Sciatic nerve (tissue), 2 donors: ENCODE measurements around the gene PPP1R13B. TPM values are rescaled to one million over a fixed set of nuclear protein-coding genes. Genes with fewer than 3 reads are reported as not detected.

Experiments used
- ATAC-seq: fragments of 200-7000 bp; cut with Tn5 transposase; one replicate; pipeline ENCODE4 v1.9.1; 2020; ENCODE audit warnings: mild to moderate bottlenecking, moderate library complexity
- DNase-seq: peaks from one replicate; pipeline ENCODE4 v3.0.0-alpha.2; 2020; ENCODE audit warnings: low spot score
- intact Hi-C: fragments of 100-400 bp; cut with DNase I; formaldehyde crosslinking; loops from one replicate; pipeline ENCODE4 v1.14.2; 2022
- total RNA-seq: library from RNA; stranded (reverse); fragmentation: NEBNext Ultra II Directional; extraction: Animal tissue kit (Norgen Biotek cat#: 25700); gene quantifications from one replicate; pipeline ENCODE4 v1.2.1, GENCODE V29; 2021
- donor health status: DM: no; HTN: no; CAD: no.
- donor health status: DM: no; HTN: no; CAD: no.

PPP1R13B gene
- total RNA-seq, 1 donor from 2014 or later: 38.6 TPM

GRCh38 chr14:103728141-103728540, 119.2 kb downstream of the PPP1R13B start:
- ATAC-seq: no peak
- no peak for DNase-seq
- intact Hi-C loops: no loop called here

GRCh38 chr14:103727313-103727980, 119.9 kb downstream of the PPP1R13B start:
- ATAC-seq (no peak), DNase-seq (no peak)

GRCh38 chr14:103726474-103726873, 120.9 kb downstream of the PPP1R13B start:
- DNase-seq (no peak), ATAC-seq (no peak)
- intact Hi-C loops: loop anchor here (1.0 kb wide), 1 partner anchor 9 kb away; no protein-coding TSS in a partner anchor

More at GRCh38 chr14:103727313-103727980, 119.9 kb downstream of the PPP1R13B start:
- intact Hi-C loops: no loop called here

DNA sequence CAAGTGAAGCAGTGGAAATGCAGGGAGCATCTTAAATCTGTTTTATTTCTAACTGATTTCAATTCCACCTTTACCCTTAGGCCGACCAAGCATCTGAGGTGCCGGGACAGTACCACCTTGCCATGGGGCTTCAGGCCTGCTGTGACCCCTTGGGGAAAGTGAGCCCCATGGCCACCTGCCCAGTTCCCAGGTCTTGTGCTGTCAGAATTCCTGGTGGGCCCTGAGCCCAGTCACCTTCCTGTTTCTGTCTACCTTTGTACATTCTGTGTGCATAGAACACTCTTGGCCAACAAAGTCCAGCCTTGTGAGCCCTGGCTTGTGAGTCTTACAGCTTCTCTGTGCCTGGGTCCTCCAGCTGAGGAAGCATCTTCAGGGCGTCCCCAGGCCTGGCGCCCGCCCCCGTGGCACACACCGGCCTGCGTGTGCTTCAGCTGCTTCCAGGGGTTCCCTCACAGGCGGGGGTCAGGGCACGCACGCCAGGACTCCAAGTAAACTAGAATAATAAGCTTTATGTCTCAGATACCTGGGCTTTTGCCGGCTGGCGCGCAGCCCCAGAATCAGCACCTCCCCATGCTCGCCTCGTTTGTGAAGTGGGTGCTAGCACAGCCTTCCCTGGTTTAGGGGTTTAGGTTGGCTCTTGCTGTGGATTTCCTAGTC, 121.5 kb downstream of the PPP1R13B start:
- intact Hi-C loops: loop anchor here (1.0 kb wide), 1 partner anchor 9 kb away; no protein-coding TSS in a partner anchor
- no peak for ATAC-seq
- DNase-seq: no peak

- ATAC-seq (no peak), DNase-seq (no peak)
- intact Hi-C loops: no loop called here
These were observed 122.2 kb downstream of the PPP1R13B start for GRCh38 chr14:103725001-103725682.

GRCh38 chr14:103724116-103724515, 123.3 kb downstream of the PPP1R13B start:
- DNase-seq (peak; percentile 86), ATAC-seq (peak; percentile 79)
- intact Hi-C loops: no loop called here

DNA sequence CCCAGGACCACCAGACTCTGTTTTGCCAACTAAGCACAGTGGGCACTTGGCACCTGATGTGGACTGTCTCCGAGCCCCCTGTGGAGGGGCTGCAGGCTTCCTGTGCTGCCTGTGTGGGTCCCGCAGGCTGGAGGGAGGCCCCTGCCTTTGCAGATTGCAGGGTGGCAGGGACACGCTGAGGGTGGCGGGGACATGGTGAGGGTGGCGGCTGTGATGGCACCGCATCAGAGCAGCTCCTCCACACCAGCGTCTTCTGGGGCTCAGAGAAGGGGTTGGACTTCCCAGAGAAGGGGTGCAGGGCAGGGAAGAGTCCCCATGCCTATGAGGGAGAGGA, 123.7 kb downstream of the PPP1R13B start:
- ATAC-seq (no peak), DNase-seq (no peak)
- intact Hi-C loops: no loop called here

DNA sequence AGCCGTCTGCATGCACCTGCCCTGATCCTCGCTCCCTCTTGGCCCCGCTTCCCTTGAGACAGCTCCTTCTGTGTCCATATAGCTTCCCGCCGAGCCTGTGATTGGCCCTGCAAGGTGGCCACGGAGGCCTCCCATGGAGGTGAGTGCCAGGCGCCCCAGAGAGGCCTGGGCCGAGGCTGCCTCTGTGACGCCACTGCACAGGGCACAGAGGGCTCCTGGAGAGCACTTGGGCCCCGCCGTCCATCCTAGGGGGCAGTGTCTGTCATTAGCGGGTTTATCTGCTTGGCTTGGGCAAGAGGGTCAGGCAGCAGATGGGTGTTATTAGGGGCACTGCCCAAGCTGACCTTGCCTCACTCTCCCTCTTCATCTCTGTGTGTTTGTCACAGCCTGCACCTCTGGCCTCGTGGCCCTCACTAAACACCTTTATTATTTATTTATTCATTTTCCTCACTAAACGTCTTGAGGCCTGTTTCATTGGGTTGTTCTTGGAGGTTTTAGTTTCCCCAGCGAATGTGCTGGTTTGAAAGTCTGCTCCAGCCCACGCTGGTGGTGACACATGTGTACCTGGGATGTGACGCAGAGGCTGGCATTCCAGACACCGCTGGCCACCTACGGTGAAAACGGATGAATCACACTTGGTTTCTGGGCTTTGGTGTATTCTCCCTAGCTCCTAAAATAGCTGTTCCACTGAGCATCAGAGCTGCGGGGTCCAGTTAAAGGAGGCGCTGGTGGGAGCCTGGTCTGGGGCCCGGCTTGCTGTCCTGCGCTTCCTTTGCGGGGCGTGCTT, 125.8 kb downstream of the PPP1R13B start:
- intact Hi-C loops: no loop called here
- DNase-seq (no peak), ATAC-seq (no peak)

GRCh38 chr14:103719751-103720150, 127.6 kb downstream of the PPP1R13B start:
- ATAC-seq (no peak), DNase-seq (no peak)
- intact Hi-C loops: no loop called here

DNA sequence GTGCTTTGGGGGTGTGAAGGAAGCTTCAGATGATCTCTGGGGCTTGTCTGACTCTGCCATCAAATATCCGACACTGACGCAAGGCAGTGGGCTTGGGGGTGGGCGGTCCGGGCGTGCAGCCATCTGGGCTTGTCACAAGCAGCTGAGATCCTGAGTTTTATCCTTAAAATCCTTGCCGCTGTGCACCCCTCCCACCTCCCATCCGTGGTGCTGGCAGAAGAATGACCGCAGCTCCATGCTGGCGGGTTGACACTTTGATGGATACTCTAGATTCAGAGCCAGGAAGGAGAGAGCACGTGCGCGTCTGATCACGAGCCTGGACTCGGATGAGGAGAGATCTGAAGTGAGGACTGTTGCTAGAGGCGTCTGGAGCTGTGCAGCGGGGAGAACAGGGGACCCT, 128.8 kb downstream of the PPP1R13B start:
- ATAC-seq: no peak
- intact Hi-C loops: no loop called here
- no peak for DNase-seq

- intact Hi-C loops: loop anchor here (1.0 kb wide), 1 partner anchor 9 kb away; no protein-coding TSS in a partner anchor
- ATAC-seq (no peak), DNase-seq (no peak)
These were observed 130.4 kb downstream of the PPP1R13B start for GRCh38 chr14:103716899-103717411.

DNA sequence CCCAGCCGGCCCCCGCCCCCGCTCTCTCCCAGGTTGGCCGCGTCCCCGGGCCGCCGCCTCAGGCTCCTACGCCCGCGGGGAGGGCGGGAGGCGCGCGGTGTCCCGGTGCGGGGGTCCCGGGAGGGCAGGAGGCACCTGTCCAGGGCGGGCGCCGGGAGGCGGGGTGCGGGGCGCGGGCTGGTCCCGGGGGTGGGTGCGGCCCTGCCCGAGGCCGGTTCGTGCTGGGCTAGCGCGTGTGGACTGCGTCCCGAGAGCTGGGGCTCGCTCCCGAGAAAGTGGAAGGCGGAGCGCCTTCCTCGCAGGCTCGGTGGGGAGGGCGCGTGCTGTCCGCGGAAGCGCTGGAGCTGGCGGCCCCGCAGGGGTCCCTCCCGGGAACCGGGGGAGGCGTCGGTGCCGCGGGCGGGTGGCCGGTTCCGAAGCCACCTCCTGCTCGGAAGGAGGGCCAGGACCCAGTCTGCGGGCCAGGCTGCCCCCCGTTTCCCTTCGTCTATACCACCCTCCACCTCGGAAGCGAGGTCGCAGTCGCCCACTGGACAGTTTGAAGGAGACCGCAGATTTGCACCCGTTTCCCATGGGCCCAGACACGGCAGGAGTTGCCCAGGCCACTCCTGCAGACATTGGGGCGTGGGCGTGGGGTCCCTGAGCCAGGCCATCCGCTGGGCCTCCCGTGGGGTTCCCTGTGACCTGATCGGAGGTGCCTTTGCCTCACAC, 131.1 kb downstream of the PPP1R13B start:
- ATAC-seq (no peak), DNase-seq (peak; percentile 76)
- intact Hi-C loops: no loop called here

DNA sequence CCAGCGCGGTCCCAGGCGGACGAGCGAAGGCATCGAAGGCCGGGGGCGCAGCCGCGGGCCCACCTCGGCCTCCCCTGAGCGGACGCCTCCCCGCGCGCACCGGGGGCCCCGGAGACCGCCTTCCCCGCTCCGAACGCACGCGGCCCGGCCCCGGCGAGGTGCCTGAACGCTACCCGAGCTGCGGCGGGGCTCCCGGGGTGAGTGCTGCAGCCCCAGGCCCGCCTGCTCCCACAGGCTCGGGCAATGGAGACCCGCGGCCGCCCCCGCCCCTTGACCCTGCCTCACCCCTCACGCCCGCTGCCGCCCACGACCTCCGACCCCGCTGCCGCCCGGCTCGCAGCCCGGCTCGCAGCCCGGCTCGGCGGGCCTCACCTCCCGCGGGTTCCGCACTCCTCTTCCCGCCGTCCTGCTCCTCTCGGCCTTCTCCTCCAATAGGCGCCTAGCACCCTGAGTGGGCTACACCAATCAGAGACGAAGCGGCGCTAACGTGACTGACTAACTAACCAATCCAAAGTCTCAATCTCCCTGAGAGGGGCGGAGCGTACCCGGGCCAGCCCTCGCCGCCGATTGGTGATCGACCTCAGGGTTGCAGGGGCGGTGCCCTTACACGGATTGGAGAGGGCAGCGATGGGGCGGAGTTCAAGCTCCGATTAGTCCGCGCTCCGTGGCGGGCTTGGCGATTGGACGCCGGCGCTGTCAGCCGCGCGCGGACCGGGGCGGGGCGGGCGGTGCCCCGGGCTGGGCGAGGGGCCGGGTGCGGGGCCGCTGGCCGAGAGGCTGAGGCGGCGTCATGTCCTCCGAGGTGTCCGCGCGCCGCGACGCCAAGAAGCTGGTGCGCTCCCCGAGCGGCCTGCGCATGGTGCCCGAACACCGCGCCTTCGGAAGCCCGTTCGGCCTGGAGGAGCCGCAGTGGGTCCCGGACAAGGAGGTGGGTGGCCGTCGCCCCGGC, 132.0 kb downstream of the PPP1R13B start, which contains the start of the genes XRCC3 and ZFYVE21:
XRCC3 (minus strand) TSS at position 400 of the 949 bp plus-strand sequence. CDS start 4,364 bp downstream, outside the sequence.
ZFYVE21 (plus strand) TSS at position 759 of the 949 bp plus-strand sequence; CDS start at position 791, 32 bp downstream.
- ATAC-seq: peak; percentile 99
- intact Hi-C loops: no loop called here
- peak; percentile 100 for DNase-seq

GRCh38 chr14:103714063-103714724, 133.2 kb downstream of the PPP1R13B start:
- intact Hi-C loops: no loop called here

GRCh38 chr14:103713304-103714062, 133.9 kb downstream of the PPP1R13B start:
- intact Hi-C loops: no loop called here
- ATAC-seq (no peak), DNase-seq (no peak)

More at GRCh38 chr14:103714063-103714724, 133.2 kb downstream of the PPP1R13B start:
- ATAC-seq (no peak), DNase-seq (no peak)
